Hepatocyte (in vitro differentiated cells): Measurements from ENCODE around the gene NUDT14.

Source experiments
- CTCF ChIP-seq: fragments of 200-600 bp; sonication (generic); IDR thresholded peaks from 2 replicates; pipeline ENCODE4 v1.5.1; 2016; ENCODE audit warnings: antibody characterized with exemption, mild to moderate bottlenecking; ENCODE audit not compliant: poor library complexity
- EZH2phosphoT487 ChIP-seq: fragments of 200-600 bp; sonication (generic); IDR thresholded peaks from one replicate; pipeline ENCODE4 v1.6.1; 2018; ENCODE audit warnings: antibody characterized with exemption, mild to moderate bottlenecking, low read depth, moderate library complexity; ENCODE audit not compliant: unreplicated experiment, severe bottlenecking

- TF ChIP-seq EZH2phosphoT487: no peak
- no peak for TF ChIP-seq CTCF
Observed at GRCh38 chr14:105162669-105162979, 18.5 kb downstream of the NUDT14 start.
